Measurements from ENCODE around the gene CPE. TPM values are rescaled to one million over a fixed set of nuclear protein-coding genes. Genes with fewer than 3 reads are reported as not detected.

The CPE gene
- total and polyA plus RNA-seq, 2 donors (not counting 3 experiments of a cell fraction or from before 2014, with no cell fraction given), result 2.7 to 9.2 TPM

GRCh38 chr4:165457793-165458192 is 79.0 kb downstream of the CPE start:
- no TSS peak for BruUV-seq (replicated peaks)
- dilution Hi-C loops (cut with MboI; ENCODE audit: extremely low pct_ligation_motif_present, low sequenced_read_pairs), result no loop called here
- CTCF ChIA-PET, result interaction anchor here (0.7 to 2.3 kb wide), 3 partner anchors 36 to 327 kb away, joined by 3 to 10 read pairs (median 3); no protein-coding TSS in a partner anchor

More at GRCh38 chr4:165457793-165458192, 79.0 kb downstream of the CPE start:
- Histone ChIP-seq H4K20me1 (replicated peaks; ENCODE audit: control insufficient read depth, extremely low read depth, insufficient read depth, low read length) (no peaks in the 10 kb centered on the region), H3K79me2 (ENCODE audit: control insufficient read depth, insufficient read depth, low read length) (no peaks in the 10 kb centered on the region), H3K9me3 (replicated peaks; ENCODE audit: control insufficient read depth, insufficient read depth, low read length) (no peaks in the 10 kb centered on the region), H3K27ac (ENCODE audit: insufficient read depth, low read depth, low read length) (no peak overlapping the region), H3K4me3 (replicated peaks in 1 of 3; ENCODE audit: insufficient read depth in 1 of 3, low read depth in 1 of 3, low read length in 3 of 3) (no peak overlapping the region), H2AFZ (ENCODE audit: low read depth, low read length) (no peak overlapping the region), H3K9me1 (replicated peaks; ENCODE audit: control insufficient read depth, extremely low read depth, insufficient read depth, low read length) (no peaks in the 10 kb centered on the region), H3K36me3 (ENCODE audit: control insufficient read depth in 2 of 2, extremely low read depth in 1 of 2, insufficient read depth in 2 of 2, low read length in 2 of 2) (no peaks in the 10 kb centered on the region), H3K4me2 (ENCODE audit: insufficient read depth, low read length) (no peak overlapping the region), H3K4me1 (ENCODE audit: control insufficient read depth, extremely low read depth, insufficient read depth, low read length) (no peaks in the 10 kb centered on the region), H3K27me3 (ENCODE audit: control insufficient read depth in 2 of 2, insufficient read depth in 2 of 2, low read length in 2 of 2) (no peaks in the 10 kb centered on the region), H3K9ac (replicated peaks; ENCODE audit: extremely low read depth, insufficient read depth, low read length) (no peak overlapping the region)
- TF ChIP-seq POLR2A (IDR thresholded peaks at IDR 0.05; ENCODE audit: low read depth, low read length), result no peak
- TF ChIP-seq MYC (IDR thresholded peaks at IDR 0.05; ENCODE audit: low read depth, low read length), result no peak
- TF ChIP-seq, protein P1, sequence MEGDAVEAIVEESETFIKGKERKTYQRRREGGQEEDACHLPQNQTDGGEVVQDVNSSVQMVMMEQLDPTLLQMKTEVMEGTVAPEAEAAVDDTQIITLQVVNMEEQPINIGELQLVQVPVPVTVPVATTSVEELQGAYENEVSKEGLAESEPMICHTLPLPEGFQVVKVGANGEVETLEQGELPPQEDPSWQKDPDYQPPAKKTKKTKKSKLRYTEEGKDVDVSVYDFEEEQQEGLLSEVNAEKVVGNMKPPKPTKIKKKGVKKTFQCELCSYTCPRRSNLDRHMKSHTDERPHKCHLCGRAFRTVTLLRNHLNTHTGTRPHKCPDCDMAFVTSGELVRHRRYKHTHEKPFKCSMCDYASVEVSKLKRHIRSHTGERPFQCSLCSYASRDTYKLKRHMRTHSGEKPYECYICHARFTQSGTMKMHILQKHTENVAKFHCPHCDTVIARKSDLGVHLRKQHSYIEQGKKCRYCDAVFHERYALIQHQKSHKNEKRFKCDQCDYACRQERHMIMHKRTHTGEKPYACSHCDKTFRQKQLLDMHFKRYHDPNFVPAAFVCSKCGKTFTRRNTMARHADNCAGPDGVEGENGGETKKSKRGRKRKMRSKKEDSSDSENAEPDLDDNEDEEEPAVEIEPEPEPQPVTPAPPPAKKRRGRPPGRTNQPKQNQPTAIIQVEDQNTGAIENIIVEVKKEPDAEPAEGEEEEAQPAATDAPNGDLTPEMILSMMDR (IDR thresholded peaks at IDR 0.05; ENCODE audit: extremely low read depth in 1 of 2, insufficient read depth in 1 of 2, low read depth in 1 of 2, low read length in 2 of 2), result no peak
- TF ChIP-seq, protein P2, sequence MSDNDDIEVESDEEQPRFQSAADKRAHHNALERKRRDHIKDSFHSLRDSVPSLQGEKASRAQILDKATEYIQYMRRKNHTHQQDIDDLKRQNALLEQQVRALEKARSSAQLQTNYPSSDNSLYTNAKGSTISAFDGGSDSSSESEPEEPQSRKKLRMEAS (IDR thresholded peaks at IDR 0.05; ENCODE audit: insufficient read depth, insufficient read length), result no peak
- no peak for TF ChIP-seq FOS (IDR thresholded peaks at IDR 0.05; ENCODE audit: borderline replicate concordance, insufficient read depth, low read length)
- no peak for TF ChIP-seq JUN (IDR thresholded peaks at IDR 0.05; ENCODE audit: borderline replicate concordance, insufficient read depth, insufficient read length, low read depth)
- TF ChIP-seq GATA2 (IDR thresholded peaks at IDR 0.05; ENCODE audit: insufficient read depth, insufficient read length, low read depth, low read length), result no peak
- no peak for TF ChIP-seq EZH2 (IDR thresholded peaks at IDR 0.05; ENCODE audit: borderline replicate concordance, low read depth, low read length, severe bottlenecking)
- TF ChIP-seq POLR2AphosphoS5 (IDR thresholded peaks at IDR 0.05; ENCODE audit: insufficient read depth, low read depth, low read length), result no peak
- intact Hi-C loops (cut with micrococcal nuclease), result loop anchor here (5.0 kb wide), 1 partner anchor 1945 kb away; no protein-coding TSS in a partner anchor
- POLR2A ChIA-PET, result no interaction called here
- FAIRE-seq (no peak), DNase-seq (ENCODE audit: low read depth, low spot score) (no peak)

Data from endothelial cell of umbilical vein (primary cell).